NB4 (cell line): ENCODE results near the gene FOLR2.

Source experiments
- MYC ChIP-seq: IDR thresholded peaks from 2 replicates; pipeline ENCODE4 v1.6.1; 2011; ENCODE audit warnings: low read depth, low read length
- POLR2A ChIP-seq: IDR thresholded peaks from 2 replicates; pipeline ENCODE4 v1.6.1; 2011; ENCODE audit warnings: mild to moderate bottlenecking; ENCODE audit not compliant: insufficient read length; ENCODE audit errors: extremely low read depth
- TF ChIP-seq, protein P1 (sequence below): IDR thresholded peaks from one replicate; pipeline ENCODE4 v1.5.1; 2012; ENCODE audit warnings: low read depth, low read length

GRCh38 chr11:72265951-72266350 lies 49.4 kb downstream of the FOLR2 start:
- TF ChIP-seq POLR2A (no peak), MYC (no peak)
- TF ChIP-seq, protein P1, sequence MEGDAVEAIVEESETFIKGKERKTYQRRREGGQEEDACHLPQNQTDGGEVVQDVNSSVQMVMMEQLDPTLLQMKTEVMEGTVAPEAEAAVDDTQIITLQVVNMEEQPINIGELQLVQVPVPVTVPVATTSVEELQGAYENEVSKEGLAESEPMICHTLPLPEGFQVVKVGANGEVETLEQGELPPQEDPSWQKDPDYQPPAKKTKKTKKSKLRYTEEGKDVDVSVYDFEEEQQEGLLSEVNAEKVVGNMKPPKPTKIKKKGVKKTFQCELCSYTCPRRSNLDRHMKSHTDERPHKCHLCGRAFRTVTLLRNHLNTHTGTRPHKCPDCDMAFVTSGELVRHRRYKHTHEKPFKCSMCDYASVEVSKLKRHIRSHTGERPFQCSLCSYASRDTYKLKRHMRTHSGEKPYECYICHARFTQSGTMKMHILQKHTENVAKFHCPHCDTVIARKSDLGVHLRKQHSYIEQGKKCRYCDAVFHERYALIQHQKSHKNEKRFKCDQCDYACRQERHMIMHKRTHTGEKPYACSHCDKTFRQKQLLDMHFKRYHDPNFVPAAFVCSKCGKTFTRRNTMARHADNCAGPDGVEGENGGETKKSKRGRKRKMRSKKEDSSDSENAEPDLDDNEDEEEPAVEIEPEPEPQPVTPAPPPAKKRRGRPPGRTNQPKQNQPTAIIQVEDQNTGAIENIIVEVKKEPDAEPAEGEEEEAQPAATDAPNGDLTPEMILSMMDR = no peak
